HCT116 (cell line): ENCODE data around the gene MYOF.

Source experiments
- CBX3 ChIP-seq: IDR thresholded peaks from 2 replicates; pipeline ENCODE4 v1.6.1; 2012; ENCODE audit warnings: low read depth
- CEBPB ChIP-seq: IDR thresholded peaks from 2 replicates; pipeline ENCODE4 v1.6.1; 2012; ENCODE audit warnings: low read depth
- EGR1 ChIP-seq: IDR thresholded peaks from 2 replicates; pipeline ENCODE4 v1.6.1; 2012; ENCODE audit warnings: low read depth
- EZH2 ChIP-seq: fragments of 200-600 bp; sonication (generic); IDR thresholded peaks from 2 replicates; pipeline ENCODE4 v1.6.1; 2017; ENCODE audit warnings: antibody characterized with exemption, mixed run types
- EZH2phosphoT487 ChIP-seq: fragments of 200-600 bp; IDR thresholded peaks from 2 replicates; pipeline ENCODE4 v1.6.1; 2018; ENCODE audit warnings: antibody characterized with exemption, borderline replicate concordance
- JUND ChIP-seq: IDR thresholded peaks from 2 replicates; pipeline ENCODE4 v1.6.1; 2012
- POLR2A ChIP-seq: IDR thresholded peaks from 2 replicates; pipeline ENCODE4 v1.7.0; 2011; ENCODE audit warnings: borderline replicate concordance; ENCODE audit not compliant: insufficient read depth, insufficient read length; ENCODE audit errors: extremely low read depth
- POLR2AphosphoS5 ChIP-seq: IDR thresholded peaks from 2 replicates; pipeline ENCODE4 v1.6.1; 2011; ENCODE audit warnings: mild to moderate bottlenecking, low read depth, low read length, moderate library complexity
- SIN3A ChIP-seq: IDR thresholded peaks from 2 replicates; pipeline ENCODE4 v1.6.1; 2012; ENCODE audit warnings: low read depth
- YY1 ChIP-seq: IDR thresholded peaks from 2 replicates; pipeline ENCODE4 v1.6.1; 2011; ENCODE audit warnings: low read length, low read depth, moderate library complexity, mild to moderate bottlenecking; ENCODE audit not compliant: insufficient replicate concordance; ENCODE audit errors: extremely low read depth
- TF ChIP-seq, protein P1 (sequence below), 3 experiments: fragments of 200-600 bp in 1 of 3; sonication (generic) in 1 of 3; IDR thresholded peaks in 2 of 3; conservative IDR thresholded peaks in 1 of 3; 2 replicates each; pipeline ENCODE4 v1.5.1; 2012 to 2017; ENCODE audit warnings: low read depth in 2 of 3, low read length in 2 of 3, antibody characterized with exemption in 1 of 3, borderline replicate concordance in 1 of 3, control low read depth in 1 of 3, mild to moderate bottlenecking in 1 of 3, mixed read lengths in 1 of 3, mixed run types in 1 of 3, moderate library complexity in 1 of 3; ENCODE audit not compliant: insufficient read depth in 1 of 3
- TF ChIP-seq, protein P2 (sequence below): IDR thresholded peaks from 2 replicates; pipeline ENCODE4 v1.6.1; 2012
- TF ChIP-seq, protein P3 (sequence below): IDR thresholded peaks from 2 replicates; pipeline ENCODE4 v1.6.1; 2012; ENCODE audit warnings: low read depth
- TF ChIP-seq, protein P4 (sequence below): IDR thresholded peaks from 2 replicates; pipeline ENCODE4 v1.6.1; 2011; ENCODE audit warnings: mild to moderate bottlenecking, low read length, moderate library complexity; ENCODE audit not compliant: insufficient replicate concordance; ENCODE audit errors: extremely low read depth

DNA sequence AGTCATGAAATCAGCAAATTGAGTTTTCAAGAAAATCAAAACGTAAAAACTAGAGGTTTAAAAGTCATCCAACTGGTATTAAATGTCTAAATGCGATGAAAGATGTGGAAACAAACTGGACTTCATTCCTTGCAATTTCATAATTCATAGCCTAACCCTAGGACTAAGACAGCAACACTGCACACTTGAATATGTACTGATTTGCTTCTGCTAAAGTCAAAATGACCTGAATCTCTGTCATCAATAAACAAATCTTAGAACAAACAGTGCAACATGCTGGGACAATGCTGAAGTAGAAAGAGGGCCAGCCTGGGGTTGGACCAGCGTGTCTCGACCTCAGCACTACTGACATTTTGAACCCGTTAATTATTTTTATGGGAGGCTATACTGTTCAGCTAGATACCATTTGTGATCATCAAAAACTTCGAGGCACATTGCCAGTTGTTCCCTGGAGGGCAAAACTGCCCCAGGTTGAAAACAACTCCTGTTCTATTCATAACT, 47.1 kb downstream of the MYOF start:
- no peak for TF ChIP-seq YY1
- no peak for TF ChIP-seq CEBPB
- TF ChIP-seq, protein P1, sequence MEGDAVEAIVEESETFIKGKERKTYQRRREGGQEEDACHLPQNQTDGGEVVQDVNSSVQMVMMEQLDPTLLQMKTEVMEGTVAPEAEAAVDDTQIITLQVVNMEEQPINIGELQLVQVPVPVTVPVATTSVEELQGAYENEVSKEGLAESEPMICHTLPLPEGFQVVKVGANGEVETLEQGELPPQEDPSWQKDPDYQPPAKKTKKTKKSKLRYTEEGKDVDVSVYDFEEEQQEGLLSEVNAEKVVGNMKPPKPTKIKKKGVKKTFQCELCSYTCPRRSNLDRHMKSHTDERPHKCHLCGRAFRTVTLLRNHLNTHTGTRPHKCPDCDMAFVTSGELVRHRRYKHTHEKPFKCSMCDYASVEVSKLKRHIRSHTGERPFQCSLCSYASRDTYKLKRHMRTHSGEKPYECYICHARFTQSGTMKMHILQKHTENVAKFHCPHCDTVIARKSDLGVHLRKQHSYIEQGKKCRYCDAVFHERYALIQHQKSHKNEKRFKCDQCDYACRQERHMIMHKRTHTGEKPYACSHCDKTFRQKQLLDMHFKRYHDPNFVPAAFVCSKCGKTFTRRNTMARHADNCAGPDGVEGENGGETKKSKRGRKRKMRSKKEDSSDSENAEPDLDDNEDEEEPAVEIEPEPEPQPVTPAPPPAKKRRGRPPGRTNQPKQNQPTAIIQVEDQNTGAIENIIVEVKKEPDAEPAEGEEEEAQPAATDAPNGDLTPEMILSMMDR (IDR thresholded peaks at IDR 0.05 in 2 of 3, conservative IDR thresholded peaks at IDR 0.05 in 1 of 3; ENCODE audit: borderline replicate concordance in 1 of 3, insufficient read depth in 1 of 3, low read depth in 2 of 3, low read length in 2 of 3): no peak
- TF ChIP-seq EZH2: no peak
- no peak for TF ChIP-seq POLR2A
- TF ChIP-seq, protein P2, sequence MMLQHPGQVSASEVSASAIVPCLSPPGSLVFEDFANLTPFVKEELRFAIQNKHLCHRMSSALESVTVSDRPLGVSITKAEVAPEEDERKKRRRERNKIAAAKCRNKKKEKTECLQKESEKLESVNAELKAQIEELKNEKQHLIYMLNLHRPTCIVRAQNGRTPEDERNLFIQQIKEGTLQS: no peak
- TF ChIP-seq EZH2phosphoT487: no peak
- TF ChIP-seq, protein P3, sequence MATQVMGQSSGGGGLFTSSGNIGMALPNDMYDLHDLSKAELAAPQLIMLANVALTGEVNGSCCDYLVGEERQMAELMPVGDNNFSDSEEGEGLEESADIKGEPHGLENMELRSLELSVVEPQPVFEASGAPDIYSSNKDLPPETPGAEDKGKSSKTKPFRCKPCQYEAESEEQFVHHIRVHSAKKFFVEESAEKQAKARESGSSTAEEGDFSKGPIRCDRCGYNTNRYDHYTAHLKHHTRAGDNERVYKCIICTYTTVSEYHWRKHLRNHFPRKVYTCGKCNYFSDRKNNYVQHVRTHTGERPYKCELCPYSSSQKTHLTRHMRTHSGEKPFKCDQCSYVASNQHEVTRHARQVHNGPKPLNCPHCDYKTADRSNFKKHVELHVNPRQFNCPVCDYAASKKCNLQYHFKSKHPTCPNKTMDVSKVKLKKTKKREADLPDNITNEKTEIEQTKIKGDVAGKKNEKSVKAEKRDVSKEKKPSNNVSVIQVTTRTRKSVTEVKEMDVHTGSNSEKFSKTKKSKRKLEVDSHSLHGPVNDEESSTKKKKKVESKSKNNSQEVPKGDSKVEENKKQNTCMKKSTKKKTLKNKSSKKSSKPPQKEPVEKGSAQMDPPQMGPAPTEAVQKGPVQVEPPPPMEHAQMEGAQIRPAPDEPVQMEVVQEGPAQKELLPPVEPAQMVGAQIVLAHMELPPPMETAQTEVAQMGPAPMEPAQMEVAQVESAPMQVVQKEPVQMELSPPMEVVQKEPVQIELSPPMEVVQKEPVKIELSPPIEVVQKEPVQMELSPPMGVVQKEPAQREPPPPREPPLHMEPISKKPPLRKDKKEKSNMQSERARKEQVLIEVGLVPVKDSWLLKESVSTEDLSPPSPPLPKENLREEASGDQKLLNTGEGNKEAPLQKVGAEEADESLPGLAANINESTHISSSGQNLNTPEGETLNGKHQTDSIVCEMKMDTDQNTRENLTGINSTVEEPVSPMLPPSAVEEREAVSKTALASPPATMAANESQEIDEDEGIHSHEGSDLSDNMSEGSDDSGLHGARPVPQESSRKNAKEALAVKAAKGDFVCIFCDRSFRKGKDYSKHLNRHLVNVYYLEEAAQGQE: no peak
- no peak for TF ChIP-seq POLR2AphosphoS5
- no peak for TF ChIP-seq JUND
- no peak for TF ChIP-seq EGR1
- TF ChIP-seq SIN3A: no peak
- TF ChIP-seq, protein P4, sequence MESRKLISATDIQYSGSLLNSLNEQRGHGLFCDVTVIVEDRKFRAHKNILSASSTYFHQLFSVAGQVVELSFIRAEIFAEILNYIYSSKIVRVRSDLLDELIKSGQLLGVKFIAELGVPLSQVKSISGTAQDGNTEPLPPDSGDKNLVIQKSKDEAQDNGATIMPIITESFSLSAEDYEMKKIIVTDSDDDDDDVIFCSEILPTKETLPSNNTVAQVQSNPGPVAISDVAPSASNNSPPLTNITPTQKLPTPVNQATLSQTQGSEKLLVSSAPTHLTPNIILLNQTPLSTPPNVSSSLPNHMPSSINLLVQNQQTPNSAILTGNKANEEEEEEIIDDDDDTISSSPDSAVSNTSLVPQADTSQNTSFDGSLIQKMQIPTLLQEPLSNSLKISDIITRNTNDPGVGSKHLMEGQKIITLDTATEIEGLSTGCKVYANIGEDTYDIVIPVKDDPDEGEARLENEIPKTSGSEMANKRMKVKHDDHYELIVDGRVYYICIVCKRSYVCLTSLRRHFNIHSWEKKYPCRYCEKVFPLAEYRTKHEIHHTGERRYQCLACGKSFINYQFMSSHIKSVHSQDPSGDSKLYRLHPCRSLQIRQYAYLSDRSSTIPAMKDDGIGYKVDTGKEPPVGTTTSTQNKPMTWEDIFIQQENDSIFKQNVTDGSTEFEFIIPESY: no peak
- TF ChIP-seq CBX3: no peak
